Activated naive CD8-positive, alpha-beta T cell treated with anti-CD3 and anti-CD28 coated beads, Interleukin-2, amount 50 U/mL, for 16 hours (primary cell): ENCODE results near the gene PPL.

Experiments used
- DNase-seq: peaks from one replicate; pipeline ENCODE4 v3.0.0-alpha.2; 2020; ENCODE audit warnings: low read depth, low spot score

PPL gene

DNA sequence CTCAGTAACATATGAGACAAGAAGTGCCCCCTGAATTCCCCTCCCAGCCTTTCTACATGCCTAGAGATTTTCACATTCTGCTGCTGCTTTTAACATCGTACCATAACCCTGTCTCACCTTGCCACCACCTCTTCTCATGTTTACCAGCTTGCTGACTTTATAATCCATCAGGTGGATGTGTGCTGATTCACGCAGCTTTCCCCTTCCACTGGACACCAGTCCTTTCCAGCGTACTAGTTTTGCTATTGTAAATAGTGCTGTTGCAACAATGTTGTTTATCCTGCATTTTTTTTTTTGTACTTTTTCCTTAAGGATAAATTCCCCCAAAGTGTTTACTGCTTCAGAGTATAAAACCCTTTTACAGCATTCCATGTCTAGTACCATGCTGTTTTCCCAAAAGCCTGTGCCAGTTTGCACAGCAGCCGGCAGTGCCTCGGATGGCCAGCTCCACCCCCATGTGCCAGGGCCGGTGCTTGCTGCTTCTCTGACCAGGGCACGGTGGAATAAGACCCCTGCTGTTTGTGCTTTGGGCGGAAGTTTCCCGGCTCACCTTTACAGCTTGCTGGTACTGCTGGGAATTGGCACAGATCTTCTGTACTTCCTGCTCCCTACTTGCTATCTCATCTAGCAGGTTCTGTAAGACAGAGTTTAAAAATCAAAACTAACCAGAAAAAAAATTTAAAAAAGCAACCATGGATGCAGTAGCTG lies 48.4 kb downstream of the PPL start:
- DNase-seq: no peak

DNA sequence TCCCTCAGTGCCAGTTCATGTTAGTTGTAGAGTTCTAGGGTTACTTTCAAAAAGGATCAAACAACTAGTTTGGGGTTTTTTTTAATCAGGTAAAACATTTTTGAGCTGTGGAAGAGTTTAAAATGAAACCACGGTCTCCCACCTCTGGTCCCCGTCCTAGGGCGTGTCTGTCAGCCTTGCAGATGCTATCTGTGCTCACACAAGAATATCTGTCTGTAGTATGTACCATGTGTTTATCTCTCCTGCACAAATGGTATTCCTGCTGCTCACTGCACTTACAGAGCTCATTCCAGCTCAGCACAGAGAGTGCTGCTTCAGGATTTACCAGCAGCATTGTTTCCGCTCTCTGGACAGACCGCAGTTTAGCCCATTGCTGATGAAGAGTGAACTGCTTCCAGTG lies 50.8 kb downstream of the PPL start:
- DNase-seq: no peak

DNA sequence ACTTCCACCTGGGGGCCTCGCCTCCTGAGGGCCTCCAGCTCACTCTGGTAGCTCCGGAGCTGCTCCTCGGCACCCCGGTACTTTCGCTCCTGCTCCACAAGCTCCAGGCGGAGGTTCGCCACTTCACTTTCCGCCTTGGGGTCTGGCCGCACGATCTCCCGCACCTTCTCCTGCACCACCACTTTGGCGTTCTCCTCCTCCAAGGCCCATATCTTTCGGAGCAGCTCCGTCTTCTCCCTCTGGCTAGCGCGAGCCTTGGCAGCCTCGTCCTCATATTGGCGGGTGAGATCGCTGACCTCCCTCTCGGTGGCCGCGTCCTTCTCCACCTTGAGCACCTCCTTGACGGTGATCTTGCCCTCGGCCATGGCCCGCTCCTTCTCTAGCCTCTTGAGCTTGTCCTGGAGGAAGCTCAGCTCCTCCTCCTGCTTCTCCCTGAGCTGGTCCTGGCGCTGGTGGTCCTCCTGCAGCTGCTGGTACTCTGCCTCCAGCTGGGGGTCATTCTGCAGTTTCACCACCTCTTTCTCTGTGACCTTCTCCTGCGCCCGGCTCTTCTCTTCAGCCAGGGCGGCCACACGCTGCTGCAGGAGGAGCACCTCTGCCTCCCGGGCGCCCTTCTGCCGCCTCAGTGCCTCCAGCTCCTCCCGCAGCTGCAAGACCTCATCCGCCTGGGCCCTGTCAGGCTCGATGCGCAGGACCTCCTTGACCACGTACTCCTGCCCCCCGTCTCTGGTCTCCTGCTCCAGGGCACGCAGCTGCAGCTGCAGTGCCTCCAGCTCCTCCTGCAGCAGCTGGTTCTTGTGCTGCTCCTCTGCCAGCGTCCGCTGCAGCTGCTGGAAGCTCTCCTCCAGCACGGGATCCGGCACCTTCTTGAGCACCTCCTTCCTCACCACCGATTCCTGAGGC lies 51.7 kb downstream of the PPL start:
- DNase-seq: no peak

DNA sequence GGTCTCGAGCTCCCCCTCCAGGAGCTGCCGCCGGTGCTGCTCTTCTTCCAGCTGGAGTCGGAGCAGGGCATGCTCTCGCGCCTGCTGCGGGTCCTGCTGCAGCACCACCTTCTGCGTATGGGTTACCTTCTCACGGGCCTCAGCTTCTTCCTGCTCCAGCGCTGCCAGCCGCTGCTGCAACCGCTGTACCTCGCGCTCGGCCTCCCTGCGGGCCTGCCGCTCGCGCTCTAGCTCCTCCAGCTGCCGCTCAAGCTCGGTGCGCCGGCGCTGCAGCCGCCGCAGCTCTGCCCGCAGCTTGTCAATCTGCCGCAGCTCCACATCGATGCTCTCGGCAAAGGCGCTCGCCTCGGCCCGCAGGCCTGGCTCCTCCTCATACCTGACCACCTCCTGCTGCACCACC lies 52.7 kb downstream of the PPL start:
- DNase-seq: no peak

DNA sequence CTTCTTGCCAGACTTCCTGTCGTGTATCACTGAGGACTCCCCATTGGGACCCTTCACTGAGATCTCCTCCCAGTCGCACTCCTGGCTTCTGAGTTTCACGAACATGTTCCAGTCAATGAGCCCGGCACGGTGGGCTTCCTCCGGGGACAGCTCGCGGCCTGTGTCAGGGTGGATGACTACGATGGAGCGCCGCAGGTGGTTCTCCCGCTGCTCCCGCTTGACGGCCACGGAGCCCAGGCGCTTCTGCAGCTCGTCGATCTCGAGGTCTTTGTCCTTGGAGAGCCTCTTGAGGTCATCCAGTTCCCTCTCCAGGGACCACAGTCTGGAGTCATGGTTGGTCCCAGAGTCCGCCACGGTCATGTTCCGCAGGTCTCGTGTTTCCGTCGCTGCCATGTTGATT lies 53.4 kb downstream of the PPL start:
- DNase-seq: no peak

DNA sequence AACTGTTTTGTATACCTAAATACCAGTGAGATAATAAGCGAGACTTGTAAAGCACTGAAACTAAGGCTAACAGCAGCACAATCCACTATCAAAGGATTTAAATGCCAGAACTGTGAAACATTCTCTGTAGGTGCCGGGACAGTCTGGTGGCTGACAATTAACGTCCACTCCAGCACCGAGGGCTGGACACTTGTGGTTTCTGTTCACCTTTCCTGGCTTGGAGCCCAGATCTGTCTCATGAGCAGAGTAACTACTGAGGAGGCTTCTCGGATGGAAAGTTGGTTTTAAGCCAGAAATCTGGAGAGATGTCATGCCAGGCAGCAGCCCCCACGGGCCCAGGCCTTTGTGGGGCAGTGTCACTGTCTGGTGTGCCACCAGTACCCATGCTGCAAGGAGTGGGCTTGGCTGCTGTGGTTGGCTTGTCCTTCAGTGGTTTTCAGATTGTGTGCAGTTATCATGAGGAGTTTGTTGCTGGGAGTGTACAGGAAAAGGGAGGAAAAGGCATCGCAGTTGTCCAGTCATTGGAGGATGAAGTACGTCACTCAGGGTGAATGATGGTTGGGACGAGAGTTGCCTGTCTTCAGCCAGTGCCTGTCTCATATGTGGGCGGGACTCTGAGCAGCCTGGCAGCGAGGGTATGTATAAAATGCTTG lies 54.2 kb downstream of the PPL start:
- no peak for DNase-seq

DNA sequence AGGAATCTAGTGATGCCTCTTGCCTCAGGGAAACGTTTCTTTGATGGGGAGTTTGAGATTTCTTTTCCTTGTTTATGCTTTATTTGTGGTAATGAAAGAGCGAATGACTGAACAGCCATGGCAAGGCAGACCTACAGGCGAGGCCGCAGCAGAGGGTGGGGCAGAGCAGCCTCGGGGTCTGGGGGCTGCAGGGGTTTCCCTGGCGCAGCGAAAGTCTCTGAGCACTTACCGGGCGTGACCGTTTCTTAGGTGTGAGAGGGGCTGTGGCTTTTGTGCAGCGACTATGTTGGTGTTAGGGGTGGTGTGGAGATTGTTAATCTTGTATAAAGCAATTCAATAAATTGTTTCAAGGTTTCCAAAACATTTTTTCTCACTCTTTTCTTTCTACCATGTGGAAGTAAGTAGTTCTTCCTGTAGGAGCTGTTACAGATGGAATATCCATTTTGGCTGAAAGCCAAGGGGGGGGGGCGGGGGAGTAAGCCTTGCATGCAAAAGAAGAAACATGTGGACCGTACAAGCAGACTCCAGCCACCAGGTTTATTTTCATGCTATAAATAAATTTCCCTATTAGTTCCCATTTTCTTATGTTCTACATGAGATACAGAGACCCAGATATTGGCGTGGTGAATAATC lies 54.8 kb downstream of the PPL start:
- DNase-seq: no peak

DNA sequence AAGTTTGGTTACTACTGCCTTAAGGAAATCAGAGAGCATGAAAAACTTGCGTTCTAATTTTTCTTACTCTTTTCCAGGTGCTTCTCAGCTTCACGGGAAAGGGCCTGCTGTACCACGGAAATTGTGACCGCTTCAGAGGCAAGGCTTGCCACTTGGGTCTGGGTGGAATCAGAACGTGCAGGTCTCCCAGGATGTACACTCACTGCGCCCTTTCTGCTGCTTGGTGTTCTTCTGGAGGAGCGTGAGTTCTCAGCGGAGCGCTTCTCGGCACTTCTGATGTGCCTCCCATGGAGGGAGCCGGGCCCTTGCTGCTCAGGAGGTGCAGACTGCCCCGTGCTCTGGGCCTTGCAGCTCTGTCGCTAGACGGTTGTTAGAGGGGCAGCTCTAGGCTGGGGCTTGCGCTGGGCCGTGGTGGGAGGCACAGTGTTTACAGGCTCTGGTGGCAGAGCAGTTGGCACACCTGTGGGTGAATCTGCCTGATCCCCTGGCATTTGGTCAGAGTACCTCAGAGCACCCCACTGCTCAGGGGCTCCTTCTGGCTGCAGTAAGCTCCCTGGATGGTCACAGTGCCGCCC lies 56.9 kb downstream of the PPL start:
- no peak for DNase-seq

DNA sequence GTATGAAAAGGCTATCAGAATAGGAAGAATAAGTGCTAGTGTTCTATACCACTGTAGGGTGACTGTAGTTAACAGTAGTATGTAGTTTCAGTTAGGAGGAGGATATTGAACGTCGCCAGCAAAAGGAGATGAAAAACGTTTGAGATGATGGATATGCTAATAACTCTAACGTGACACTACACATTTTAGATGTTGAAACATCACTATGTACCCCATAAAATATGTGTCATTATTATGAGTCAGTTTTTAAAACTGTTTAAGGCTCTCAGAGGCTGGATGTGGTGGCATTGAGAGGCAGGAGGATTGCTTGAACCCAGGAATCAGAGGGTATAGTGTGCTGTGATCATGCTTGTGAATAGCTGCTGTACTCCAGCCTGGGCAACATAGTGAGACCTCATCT lies 57.9 kb downstream of the PPL start:
- DNase-seq: no peak

DNA sequence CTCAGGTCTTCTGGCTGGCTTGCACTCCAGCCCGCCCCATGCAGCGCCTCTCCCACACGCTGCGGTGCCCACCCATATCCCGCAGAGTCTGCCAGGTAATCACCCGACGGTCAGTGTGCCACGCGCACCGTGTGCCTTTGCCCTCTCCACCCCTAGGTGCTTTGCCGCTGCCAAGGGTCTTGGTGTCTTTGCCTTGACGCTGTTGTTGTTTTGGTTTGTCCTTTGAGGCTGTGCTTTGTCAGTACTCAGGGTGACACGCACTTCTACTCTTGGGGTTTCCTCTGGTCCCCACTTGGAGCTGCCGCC lies 59.6 kb downstream of the PPL start:
- DNase-seq: no peak

DNA sequence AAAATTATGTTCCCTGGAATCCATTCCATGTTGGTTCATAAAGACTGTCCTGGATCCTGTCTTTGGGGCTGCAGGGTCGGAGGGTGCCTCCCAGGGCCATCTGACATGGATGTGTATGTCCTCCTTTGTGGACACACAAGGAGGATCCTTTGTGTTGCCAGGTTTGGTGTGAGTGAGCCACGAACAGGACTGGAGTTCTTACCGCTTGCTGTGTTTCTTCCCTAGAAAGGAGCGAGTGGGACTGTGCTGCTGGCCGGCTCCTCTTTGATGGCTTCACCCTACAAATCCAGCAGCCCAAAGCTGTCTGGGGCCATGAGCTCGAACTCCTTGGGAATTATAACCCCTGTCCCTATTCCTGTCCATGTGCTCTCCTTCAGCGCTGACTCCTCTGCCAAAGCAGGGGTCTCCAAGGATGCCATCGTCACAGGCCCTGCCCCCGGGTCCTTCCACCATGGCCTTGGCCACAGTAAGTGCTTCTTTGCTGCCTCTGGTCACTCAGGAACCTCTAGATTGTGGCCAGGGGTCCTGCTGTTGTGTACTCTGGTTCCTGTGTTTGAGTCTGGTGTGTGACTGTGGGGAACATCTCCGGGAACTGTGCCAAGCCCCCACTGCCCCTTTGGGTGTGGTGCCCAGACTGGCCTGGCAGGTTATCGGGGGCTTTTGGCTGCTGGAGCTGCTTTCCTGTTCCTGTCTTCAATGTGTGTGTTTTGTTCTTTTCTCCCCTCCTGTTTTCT lies 60.1 kb downstream of the PPL start:
- DNase-seq: no peak

DNA sequence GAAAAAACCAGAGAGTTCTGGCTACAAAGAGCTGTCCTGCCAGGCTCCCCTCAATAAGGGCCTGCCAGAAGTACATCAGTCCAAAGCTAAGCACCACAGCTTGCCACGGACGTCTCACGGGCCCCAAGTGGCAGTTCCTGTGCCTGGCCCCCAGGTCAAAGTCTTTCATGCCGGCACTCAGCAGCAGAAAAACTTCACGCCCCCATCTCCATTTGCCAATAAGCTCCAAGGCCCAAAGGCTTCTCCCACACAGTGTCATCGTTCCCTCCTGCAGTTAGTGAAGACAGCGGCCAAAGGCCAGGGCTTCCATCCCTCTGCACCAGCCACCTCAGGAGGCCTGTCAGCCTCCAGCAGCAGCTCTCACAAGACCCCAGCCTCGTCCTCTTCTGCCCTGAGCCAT lies 62.3 kb downstream of the PPL start:
- no peak for DNase-seq

DNA sequence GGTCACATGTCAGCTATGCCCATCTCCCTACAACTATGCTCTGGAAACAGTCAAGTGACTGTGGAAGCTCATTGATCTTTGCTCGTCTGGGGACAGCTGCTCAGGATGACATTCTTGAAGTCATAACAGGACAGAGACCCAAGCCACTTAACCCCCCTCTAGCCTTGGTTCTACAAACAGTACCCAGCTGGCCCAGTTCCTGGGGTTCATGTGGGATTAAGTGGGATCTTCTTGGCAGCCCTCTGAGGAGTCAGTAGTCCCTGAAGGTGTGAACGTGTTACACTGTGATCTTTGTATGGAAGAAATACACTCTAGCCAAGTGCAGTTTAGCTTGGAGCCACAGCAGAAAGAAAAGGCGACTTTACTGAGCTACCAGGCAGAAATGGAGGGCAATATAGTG lies 63.9 kb downstream of the PPL start:
- no peak for DNase-seq

DNA sequence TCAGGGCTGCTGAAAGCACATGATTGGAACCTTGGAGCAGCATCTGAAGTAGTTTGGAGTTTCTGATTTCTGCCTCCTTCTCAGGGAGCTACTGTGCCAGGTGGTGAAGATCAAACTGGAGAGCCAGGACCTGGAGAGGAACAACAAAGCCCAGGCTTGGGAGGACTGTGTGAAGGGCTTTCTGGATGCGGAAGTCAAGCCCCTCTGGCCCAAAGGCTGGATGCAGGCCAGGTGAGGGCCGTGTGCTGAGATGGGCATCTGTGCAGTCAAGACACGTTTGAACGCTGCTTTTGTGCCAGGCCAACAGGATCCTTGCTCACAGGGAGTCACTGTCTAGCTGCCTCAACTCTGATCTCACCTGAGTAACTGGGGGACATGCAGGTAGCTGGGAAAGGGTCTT lies 65.9 kb downstream of the PPL start:
- DNase-seq: no peak

DNA sequence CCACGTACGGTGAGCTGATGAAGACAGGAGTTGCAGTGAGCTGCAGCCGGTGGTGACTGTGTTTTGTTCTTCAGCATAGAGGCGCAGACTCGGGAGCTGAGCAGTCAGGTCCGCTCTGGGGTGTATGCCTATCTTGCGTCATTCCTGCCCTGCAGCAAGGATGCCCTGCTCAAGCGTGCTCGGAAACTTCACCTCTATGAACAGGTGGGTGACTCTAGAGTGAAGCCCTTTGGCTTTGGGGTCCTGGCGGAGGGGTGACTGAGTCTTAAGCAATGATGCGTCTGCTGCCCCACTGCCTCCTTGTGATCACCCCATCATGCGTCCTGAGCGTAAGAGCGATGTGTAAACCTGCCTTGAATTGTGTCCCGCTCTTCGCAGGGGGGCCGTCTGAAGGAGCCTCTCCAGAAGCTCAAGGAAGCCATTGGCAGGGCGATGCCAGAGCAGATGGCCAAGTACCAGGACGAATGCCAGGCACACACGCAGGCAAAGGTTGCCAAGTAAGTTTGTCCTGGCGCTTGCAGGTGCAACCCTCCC lies 66.7 kb downstream of the PPL start:
- DNase-seq: no peak

DNA sequence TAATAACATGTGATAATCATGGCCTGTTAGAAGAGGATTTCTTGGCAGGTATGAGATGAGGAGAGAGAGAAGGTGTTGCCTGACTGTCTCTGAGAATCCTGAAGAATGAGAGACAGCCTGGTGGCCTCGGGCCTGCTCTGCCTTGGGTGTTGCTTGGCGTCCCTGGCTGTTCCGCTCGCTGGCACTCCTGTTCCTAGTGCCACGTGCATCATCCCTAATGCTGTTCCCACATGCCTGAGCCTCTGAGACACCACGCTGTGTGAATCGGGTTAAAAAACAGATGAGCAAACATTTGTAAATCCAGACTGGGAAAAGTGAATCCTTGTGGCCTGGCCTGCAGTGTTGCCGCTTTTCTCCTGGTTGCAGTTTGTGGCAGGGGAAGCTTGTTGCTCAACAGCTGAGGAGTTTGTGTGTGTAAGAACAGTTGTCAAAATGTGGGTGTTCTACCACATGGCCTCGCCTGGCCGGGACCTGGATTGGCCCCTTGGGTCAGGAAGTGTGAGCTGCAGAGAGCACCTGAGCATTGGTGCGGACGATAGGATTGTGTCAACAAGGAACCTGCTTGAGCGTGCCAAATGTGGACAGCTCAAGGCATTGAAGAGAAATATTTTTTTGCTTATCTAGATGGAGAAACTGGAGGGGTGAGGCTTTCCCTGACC lies 67.7 kb downstream of the PPL start:
- no peak for DNase-seq

DNA sequence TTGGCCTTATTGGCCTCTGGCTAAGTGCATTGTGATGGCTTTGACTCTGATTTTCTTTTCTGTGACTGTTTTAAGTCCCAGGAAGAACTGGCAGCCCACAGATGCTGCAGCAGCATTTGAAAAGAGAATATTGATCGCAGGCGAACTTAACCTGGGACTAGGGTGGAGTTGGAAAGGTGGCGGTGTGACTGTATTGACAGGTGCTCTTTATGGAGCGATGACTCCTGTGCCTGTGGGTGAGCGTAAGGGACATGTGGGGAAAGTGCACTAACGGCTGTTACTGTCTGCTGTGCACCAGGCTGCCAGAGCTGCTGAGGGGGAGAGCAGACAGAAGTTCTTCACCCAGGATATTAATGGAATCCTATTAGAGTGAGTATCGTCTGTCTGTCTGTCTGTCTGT lies 68.4 kb downstream of the PPL start:
- no peak for DNase-seq

DNA sequence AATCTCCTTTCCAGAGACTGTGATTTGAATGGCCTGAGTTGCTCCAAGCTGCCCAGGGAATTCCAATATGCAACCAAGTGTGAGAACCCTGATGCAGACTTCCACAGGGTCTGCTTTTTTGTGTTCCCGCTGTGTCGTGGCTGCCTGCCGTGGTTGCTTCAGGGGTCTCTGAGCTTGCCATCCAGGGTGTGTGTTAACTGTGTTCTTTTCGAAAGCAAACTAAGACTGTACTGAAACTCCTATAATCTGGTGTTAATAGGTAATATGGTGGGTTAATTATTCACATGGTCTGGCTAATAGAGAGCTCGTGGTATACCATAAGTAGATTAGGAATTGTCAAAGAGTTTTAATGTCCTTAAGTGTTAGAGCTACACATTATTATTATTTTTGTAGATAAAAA lies 68.9 kb downstream of the PPL start:
- DNase-seq: no peak

DNA sequence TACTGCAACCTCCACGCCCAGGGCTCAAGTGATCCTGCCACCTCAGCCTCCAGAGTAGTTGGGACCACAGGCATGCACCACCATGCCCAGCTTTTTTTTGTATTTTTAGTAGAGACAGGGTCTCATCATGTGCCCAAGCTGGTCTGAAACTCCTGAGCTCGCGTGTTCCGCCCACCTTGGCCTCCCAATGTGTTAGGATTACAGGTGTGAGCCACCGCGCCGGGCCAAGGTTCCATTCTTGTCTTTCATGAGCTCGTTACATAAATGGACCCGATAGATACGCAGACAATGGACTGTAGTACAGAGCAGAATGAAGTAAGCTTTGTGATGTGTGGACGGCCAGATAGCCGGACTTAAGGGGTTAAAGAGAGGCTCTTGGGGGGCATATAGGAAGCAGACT lies 70.4 kb downstream of the PPL start:
- DNase-seq: no peak

DNA sequence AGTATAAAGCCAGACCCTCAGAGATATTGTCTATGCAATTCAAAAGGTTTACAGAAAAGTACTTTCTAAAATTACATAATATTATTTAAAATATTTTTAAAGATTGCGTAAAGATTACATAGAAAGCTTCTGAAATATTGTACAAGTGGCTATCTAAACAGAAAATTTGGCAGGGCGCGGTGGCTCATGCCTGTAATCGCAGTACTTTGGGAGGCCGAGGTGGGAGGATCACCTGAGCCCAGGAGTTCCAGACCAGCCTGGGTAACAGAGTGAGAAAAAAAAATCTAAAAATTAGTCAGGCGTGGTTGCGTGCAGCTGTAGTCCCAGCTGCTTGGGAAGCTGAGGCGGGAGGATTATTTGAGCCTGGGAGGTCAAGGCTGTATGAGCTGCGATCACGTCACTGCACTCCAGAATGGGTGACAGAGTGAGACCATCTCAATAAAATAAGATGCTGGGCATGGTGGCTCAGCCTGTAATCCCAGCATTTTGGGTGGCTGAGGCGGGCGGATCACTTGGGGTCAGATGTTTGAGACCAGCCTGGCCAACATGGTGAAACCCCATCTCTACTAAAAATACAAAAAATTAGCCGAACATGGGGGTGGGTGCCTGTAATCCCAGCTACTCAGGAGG lies 71.6 kb downstream of the PPL start:
- no peak for DNase-seq
